DND-41 (cell line): ENCODE results near the gene THEM4.

ENCODE experiments used
- EZH2 ChIP-seq: IDR thresholded peaks from 3 replicates; pipeline ENCODE4 v1.6.1; 2012; ENCODE audit warnings: borderline replicate concordance, low read depth, mild to moderate bottlenecking, moderate library complexity, low read length, inconsistent platforms; ENCODE audit not compliant: severe bottlenecking
- TF ChIP-seq, protein P1 (sequence below): IDR thresholded peaks from 2 replicates; pipeline ENCODE4 v1.5.1; 2012; ENCODE audit warnings: borderline replicate concordance, low read length, moderate library complexity, mild to moderate bottlenecking; ENCODE audit not compliant: poor library complexity, severe bottlenecking; ENCODE audit errors: extremely low read depth

DNA sequence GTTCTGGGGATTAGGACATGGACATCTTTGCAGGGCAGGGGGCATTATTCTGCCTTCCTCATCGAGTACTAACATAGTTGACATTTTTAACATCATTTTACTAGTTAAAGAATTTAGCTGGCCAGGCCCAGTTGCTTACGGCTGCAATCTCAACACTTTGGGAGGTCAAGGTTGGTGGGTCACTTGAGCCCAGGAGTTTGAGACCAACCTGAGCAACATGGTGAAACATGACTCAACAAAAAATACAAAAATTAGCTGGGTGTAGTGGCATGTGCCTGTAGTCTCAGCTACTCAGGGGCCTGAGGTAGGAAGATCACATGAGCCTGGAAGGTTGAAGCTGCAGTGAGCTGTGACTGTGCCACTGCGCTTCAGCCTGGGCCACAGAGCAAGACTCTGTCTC lies 29.8 kb upstream of the THEM4 start:
- TF ChIP-seq, protein P1, sequence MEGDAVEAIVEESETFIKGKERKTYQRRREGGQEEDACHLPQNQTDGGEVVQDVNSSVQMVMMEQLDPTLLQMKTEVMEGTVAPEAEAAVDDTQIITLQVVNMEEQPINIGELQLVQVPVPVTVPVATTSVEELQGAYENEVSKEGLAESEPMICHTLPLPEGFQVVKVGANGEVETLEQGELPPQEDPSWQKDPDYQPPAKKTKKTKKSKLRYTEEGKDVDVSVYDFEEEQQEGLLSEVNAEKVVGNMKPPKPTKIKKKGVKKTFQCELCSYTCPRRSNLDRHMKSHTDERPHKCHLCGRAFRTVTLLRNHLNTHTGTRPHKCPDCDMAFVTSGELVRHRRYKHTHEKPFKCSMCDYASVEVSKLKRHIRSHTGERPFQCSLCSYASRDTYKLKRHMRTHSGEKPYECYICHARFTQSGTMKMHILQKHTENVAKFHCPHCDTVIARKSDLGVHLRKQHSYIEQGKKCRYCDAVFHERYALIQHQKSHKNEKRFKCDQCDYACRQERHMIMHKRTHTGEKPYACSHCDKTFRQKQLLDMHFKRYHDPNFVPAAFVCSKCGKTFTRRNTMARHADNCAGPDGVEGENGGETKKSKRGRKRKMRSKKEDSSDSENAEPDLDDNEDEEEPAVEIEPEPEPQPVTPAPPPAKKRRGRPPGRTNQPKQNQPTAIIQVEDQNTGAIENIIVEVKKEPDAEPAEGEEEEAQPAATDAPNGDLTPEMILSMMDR, result no peak
- no peak for TF ChIP-seq EZH2
